Coronary artery (tissue), 2 donors: ENCODE measurements around the gene DIPK1B.

ENCODE experiments used
- DNase-seq: peaks from one replicate; pipeline ENCODE4 v3.0.0-alpha.2; 2017; ENCODE audit warnings: low spot score
- H3K27ac ChIP-seq, 2 donors: fragments of 200-600 bp; sonication (generic); one replicate each; pipeline ENCODE4 v1.5.1; 2016 to 2019
- H3K4me3 ChIP-seq: fragments of 200-600 bp; sonication (generic); 2 replicates; pipeline ENCODE4 v1.5.1; 2016; ENCODE audit warnings: mild to moderate bottlenecking, moderate library complexity
- CTCF ChIP-seq: fragments of 200-600 bp; sonication (generic); IDR thresholded peaks from one replicate; pipeline ENCODE4 v1.5.1; 2019; ENCODE audit warnings: antibody characterized with exemption

Gene DIPK1B

DNA sequence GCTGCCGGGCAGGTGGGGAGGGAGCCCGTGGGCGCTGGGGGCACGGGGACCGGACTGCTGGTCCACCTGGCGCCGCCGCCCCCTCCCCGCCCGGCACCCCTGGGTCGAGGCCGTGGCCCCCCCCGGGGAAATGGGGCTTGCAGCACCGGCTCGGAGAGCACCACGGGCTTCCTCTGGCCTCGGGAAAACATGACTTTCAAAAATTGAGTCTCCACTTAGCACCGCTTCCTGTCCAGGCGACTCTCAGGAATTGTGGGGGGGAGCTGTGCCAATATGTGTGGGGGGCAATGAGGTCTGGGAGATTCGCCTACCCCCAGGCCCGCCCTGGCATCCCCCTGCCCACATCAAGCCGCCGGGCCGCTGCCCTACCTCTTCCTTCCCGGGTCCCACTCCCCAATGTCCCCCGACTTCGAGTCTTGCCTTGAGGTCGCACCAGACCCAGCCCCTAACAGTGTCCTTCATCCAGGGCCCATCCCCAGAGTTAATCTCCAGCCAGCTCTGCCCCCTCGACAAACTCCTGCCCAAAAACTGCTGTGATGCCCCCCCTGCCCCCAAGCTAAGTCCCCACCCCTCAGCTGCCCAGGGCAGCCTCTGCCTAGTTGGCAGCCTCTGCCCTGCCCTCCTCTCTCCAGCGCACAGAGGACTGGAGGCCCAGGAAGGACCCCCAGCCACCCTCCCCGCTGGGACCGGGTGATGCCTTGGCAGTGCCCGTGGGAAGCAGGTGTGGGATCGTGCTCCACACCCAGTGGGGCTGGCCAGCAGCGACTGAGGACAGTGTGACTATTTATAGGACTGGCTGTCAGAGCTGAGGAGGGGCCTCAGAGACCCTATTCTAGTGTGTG, 45.8 kb upstream of the DIPK1B start:
- TF ChIP-seq CTCF = no peak
- H3K4me3 ChIP-seq = peak overlapping the region; percentile 76
- H3K27ac ChIP-seq = peak overlapping the region in 1 of 2 donors; percentile 72
- DNase-seq = no peak

GRCh38 chr9:136667214-136667939, 45.0 kb upstream of the DIPK1B start:
- DNase-seq = no peak
- TF ChIP-seq CTCF = no peak
- H3K4me3 ChIP-seq = peak overlapping the region; percentile 76
- H3K27ac ChIP-seq = peak overlapping the region in 1 of 2 donors; percentile 72

- H3K27ac ChIP-seq = peak overlapping the region in 1 of 2 donors; percentile 22
Measured at GRCh38 chr9:136667940-136668760, 44.2 kb upstream of the DIPK1B start.

DNA sequence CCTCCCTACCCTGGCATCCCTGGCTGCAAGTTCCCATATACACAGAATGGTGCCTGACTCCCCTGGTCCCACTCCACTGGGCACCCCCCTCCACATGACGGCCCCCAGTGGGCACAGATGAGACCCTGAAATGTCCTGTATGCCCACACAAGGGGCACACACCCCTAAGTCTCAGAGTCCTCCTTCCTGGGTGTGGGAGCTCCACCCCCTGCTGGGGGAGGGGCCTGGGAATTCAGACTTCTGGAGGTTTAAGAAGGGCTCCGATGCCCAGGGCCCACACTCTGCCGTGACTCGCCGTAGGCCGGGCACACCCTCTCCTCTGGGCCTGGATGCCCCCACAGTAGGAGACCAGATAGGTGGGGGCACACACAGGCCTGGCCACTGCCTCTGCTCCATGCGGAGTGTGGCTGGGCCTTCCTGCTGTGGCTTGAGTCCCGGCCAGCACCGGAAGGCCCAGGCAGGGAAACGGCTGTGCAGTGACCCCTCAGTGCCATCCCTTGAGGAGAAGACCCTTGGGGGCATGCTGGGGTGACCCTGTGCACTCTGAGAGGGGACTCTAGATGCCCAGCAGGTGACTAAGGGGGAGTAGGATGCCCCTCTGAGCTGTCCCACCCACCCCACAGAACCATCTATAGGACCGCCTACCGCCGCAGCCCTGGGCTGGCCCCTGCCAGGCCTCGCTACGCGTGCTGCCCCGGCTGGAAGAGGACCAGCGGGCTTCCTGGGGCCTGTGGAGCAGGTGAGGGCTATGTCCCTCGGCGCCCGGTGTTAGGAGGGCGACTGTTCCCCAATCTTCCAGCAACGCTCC, 43.2 kb upstream of the DIPK1B start:
- peak overlapping the region in 1 of 2 donors; percentile 28 for H3K27ac ChIP-seq
- no peak for TF ChIP-seq CTCF
- H3K4me3 ChIP-seq = peak overlapping the region; percentile 76
- DNase-seq = no peak

More at GRCh38 chr9:136667940-136668760, 44.2 kb upstream of the DIPK1B start:
- DNase-seq = no peak
- H3K4me3 ChIP-seq = peak overlapping the region; percentile 76
- no peak for TF ChIP-seq CTCF

DNA sequence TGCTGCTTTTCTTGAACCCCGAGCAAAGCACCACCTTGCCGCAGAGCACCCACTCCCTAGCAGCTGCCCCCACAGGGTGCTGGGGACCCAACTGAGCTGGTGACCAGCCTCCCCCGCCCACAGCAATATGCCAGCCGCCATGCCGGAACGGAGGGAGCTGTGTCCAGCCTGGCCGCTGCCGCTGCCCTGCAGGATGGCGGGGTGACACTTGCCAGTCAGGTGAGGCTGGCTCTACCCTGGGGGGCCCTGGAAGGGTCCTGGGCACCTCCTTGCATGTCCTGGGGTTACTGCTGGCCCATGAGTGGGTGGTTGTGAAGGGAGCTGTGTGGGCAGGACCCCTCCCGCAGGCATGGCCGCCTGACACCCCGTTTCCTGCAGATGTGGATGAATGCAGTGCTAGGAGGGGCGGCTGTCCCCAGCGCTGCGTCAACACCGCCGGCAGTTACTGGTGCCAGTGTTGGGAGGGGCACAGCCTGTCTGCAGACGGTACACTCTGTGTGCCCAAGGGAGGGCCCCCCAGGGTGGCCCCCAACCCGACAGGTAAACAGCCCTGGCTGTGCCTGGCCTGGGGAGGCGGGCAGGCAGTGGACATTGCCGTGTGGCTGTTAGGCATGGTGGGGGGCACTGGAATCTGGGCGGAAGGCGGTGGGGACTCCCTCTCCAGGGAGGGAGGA, 42.4 kb upstream of the DIPK1B start:
- H3K27ac ChIP-seq = peak overlapping the region in 1 of 2 donors; percentile 28
- H3K4me3 ChIP-seq = peak overlapping the region; percentile 76
- TF ChIP-seq CTCF = no peak
- no peak for DNase-seq
